IgD-negative memory B cell (primary cell): ENCODE data around the gene NMNAT3. TPM values are rescaled to one million over a fixed set of nuclear protein-coding genes. Genes with fewer than 3 reads are reported as not detected.
"Not testable (repeated sequence)": the region's sequence is repeated elsewhere in the genome, so short reads cannot be mapped to it uniquely, and the experiment has no call there.

Experiments used
- H3K27ac Mint-ChIP-seq, 3 donors: one replicate each; pipeline ENCODE4 v1.8.0; 2020 to 2022; ENCODE audit warnings: mild to moderate bottlenecking in 3 of 3, mixed read lengths in 3 of 3, moderate library complexity in 1 of 3
- H3K27me3 Mint-ChIP-seq: one replicate; pipeline ENCODE4 v1.8.0; 2021; ENCODE audit warnings: mixed read lengths
- H3K36me3 Mint-ChIP-seq: one replicate; pipeline ENCODE4 v1.8.0; 2020; ENCODE audit warnings: mild to moderate bottlenecking, mixed read lengths
- H3K4me1 Mint-ChIP-seq, 3 donors: one replicate each; pipeline ENCODE4 v1.8.0; 2020 to 2022; ENCODE audit warnings: mixed read lengths in 3 of 3, mild to moderate bottlenecking in 1 of 3
- H3K4me3 Mint-ChIP-seq, 4 donors: one replicate each; pipeline ENCODE4 v1.8.0; 2020 to 2022; ENCODE audit warnings: mild to moderate bottlenecking in 4 of 4, mixed read lengths in 4 of 4, moderate library complexity in 3 of 4
- H3K9me3 Mint-ChIP-seq, 3 donors: one replicate each; pipeline ENCODE4 v1.8.0; 2020 to 2021; ENCODE audit warnings: mixed read lengths in 3 of 3, mild to moderate bottlenecking in 1 of 3
- polyA plus RNA-seq: library from polyadenylated mRNA; unstranded; fragments of 300-500 nt; fragmentation: Illumina TruSeq; gene quantifications from one replicate; pipeline ENCODE4 v1.2.3, GENCODE V29; 2021

NMNAT3 gene
- polyA plus RNA-seq, 1 donor from 2014 or later: 0.89 TPM

DNA sequence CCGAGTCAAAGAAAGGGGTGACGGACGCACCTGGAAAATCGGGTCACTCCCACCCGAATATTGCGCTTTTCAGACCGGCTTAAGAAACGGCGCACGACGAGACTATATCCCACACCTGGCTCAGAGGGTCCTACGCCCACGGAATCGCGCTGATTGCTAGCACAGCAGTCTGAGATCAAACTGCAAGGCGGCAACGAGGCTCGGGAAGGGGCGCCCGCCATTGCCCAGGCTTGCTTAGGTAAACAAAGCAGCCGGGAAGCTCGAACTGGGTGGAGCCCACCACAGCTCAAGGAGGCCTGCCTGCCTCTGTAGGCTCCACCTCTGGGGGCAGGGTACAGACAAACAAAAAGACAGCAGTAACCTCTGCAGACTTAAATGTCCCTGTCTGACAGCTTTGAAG lies 86.6 kb downstream of the NMNAT3 start:
- not testable (repeated sequence) for H3K4me1 Mint-ChIP-seq, H3K4me3 Mint-ChIP-seq, H3K27ac Mint-ChIP-seq, H3K36me3 Mint-ChIP-seq, H3K27me3 Mint-ChIP-seq, H3K9me3 Mint-ChIP-seq

DNA sequence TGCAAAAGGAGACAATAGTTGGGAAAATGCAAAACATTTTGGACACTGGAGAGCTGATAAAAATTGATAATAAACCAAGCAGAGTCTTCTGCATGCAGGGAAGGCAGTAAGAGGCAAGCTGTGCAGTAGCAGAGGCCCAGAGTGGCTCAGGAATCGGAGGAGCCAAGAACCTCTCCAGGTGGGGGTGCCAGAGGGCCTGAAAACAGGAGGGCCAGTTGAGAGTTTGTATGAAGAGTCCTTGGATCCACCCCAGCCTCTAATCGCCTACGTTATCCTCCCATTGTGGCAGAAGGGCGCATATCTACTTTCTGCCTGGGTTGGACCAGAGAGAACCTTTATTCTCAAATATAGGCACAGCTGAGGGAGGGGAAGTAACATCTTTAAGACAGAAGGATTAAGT lies 89.3 kb downstream of the NMNAT3 start:
- no peaks in the 10 kb centered on the region for H3K4me1 Mint-ChIP-seq
- H3K9me3 Mint-ChIP-seq: peaks cover 0 to 4% (median 4%) of the 10 kb centered on the region in 3 donors
- H3K27ac Mint-ChIP-seq: no peak overlapping the region
- peaks cover 3% of the 10 kb centered on the region for H3K36me3 Mint-ChIP-seq
- H3K27me3 Mint-ChIP-seq: no peaks in the 10 kb centered on the region
- no peak overlapping the region for H3K4me3 Mint-ChIP-seq

DNA sequence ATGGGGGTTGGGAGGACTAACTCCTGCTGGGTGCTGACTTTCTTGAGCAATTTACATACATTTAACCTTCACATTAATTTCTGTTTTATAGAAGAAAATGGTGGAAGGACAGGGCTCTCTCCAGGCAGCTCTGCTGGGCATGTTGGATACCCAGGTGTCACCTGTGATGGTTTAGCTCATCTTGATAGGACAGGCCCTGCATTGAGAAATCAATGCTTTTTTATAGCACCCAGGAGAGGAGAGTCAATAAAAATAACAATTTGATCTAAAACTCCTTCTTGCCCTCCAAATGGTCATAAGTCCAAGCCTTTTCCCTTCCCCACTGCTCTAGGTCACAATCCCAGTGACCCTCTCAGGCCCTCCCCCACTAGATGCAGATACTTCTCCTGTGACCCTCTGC lies 90.0 kb downstream of the NMNAT3 start:
- no peaks in the 10 kb centered on the region for H3K4me1 Mint-ChIP-seq
- H3K36me3 Mint-ChIP-seq: peaks cover 3% of the 10 kb centered on the region
- no peak overlapping the region for H3K27ac Mint-ChIP-seq
- no peak overlapping the region for H3K4me3 Mint-ChIP-seq
- no peaks in the 10 kb centered on the region for H3K27me3 Mint-ChIP-seq
- H3K9me3 Mint-ChIP-seq: peaks cover 0 to 4% (median 4%) of the 10 kb centered on the region in 3 donors

DNA sequence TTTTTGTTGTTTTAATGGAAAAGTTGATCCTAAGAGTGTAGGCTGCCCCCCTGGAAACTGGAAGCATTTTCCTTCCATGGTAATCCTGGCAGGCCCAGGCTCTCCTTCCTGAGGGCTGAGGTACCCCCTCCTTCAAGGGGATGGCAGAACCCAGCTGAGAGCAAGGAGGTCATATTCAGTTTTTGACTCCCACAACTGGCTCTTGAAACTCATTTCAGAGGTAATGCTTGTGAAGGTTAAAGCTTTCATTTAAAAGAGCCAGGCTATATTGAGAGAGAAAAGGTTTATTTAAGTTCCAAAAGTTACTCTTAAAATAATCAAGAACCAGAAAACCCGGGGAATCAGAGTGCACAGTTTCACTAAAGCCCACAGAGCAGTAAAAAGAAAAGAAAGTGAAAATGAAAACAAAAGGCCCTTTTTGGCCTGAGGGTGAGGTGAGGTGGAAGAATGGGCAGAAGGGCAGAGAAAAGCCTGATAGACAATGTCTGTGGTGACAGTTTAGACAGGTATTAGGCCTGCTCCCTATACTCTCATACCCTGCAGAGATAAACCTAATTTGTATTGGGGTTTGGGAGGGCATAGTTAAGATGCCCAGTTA lies 91.3 kb downstream of the NMNAT3 start:
- Mint-ChIP-seq H3K27ac (no peak overlapping the region), H3K9me3 (peaks cover 0 to 4% (median 0%) of the 10 kb centered on the region in 3 donors), H3K36me3 (peaks cover 3% of the 10 kb centered on the region), H3K4me1 (no peaks in the 10 kb centered on the region), H3K4me3 (no peak overlapping the region), H3K27me3 (no peaks in the 10 kb centered on the region)

DNA sequence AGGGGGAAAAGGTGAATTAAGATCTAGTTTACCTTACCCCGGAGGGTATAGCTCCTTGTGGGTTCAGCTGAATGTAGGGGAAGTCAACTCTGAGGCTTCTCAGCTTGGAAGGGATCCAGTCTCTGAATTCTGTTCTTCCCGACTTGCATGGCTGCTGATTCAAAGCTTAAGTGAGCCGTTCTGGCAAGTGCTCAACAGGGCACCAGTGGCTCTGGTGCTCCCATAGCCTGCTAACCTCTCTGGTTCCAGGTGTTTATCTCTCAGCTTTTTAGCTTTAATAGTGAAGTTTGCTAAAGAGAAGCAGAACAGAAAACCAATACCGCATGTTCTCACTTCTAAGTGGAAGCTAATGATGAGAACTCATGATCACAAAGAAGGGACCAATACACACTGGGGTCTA lies 92.0 kb downstream of the NMNAT3 start:
- peaks cover 3% of the 10 kb centered on the region for H3K36me3 Mint-ChIP-seq
- no peak overlapping the region for H3K4me3 Mint-ChIP-seq
- H3K9me3 Mint-ChIP-seq: peaks cover 0 to 4% (median 0%) of the 10 kb centered on the region in 3 donors
- H3K27ac Mint-ChIP-seq: no peak overlapping the region
- H3K27me3 Mint-ChIP-seq: no peaks in the 10 kb centered on the region
- H3K4me1 Mint-ChIP-seq: no peaks in the 10 kb centered on the region

DNA sequence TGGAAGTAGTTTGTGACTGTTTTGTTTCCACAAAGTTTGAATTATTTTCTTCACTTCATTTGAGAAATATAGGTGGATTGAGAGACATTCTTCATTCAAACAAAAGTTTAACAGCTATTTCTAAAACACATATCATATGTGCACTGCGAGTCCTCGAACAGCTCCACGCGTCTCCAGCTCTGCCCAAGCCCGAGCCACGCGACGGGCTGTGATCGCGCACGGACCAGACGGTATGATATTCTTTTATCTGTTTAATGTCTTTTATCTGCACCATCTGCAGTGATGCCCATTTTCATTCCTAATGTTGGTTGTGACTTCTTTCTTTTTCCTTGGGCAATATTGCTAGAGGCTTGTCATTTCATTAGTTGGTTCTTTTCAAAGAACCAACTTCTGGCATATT lies 94.1 kb downstream of the NMNAT3 start:
- H3K4me1 Mint-ChIP-seq, H3K27ac Mint-ChIP-seq, H3K36me3 Mint-ChIP-seq, H3K27me3 Mint-ChIP-seq, H3K4me3 Mint-ChIP-seq, H3K9me3 Mint-ChIP-seq: not testable (repeated sequence)

DNA sequence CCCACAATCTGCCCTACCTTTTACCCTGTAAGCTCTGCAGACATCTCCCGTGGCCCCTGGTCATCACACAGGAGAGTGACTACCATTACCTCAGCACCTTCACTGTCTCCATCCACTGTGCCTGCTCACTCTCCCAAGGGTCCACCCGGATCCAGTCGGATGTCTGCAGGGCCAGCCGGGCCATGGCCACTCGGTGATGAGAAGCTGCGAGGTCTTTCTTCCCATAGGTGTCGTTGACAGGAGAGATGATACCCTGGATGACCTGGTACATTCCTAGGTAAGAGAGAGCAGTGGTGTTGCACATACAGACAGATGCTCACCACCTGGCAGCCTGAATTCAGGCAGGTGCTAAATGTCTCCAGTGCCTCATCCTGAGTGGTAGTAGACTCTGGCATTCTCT lies 99.0 kb downstream of the NMNAT3 start:
- H3K4me1 Mint-ChIP-seq: no peaks in the 10 kb centered on the region
- H3K9me3 Mint-ChIP-seq: peaks cover 0 to 1% (median 0%) of the 10 kb centered on the region in 3 donors
- peaks cover 2% of the 10 kb centered on the region for H3K36me3 Mint-ChIP-seq
- H3K27ac Mint-ChIP-seq: no peak overlapping the region
- H3K4me3 Mint-ChIP-seq: no peak overlapping the region
- no peaks in the 10 kb centered on the region for H3K27me3 Mint-ChIP-seq

DNA sequence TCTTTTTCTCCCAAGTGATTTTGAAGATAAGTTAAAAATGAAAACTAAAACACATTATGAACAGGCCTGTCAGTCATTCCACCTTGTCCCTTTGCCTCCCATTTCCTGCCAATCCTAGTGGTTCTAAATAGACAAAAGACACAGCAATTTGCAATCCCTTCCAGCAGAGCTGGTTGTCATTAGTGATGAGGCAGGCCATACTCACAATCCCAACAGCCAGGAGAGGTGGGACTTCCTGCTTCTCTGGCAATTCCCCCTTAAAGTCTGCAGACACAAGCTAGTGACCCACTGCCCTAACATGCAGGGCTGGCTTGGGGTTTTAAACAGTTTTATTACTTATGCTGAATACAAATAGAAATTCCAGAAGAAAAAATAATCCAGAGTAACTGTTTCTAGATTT lies 99.9 kb downstream of the NMNAT3 start:
- no peaks in the 10 kb centered on the region for H3K4me1 Mint-ChIP-seq
- H3K36me3 Mint-ChIP-seq: peaks cover 2% of the 10 kb centered on the region
- no peaks in the 10 kb centered on the region for H3K27me3 Mint-ChIP-seq
- H3K27ac Mint-ChIP-seq: no peak overlapping the region
- no peak overlapping the region for H3K4me3 Mint-ChIP-seq
- peaks cover 0 to 1% (median 0%) of the 10 kb centered on the region in 3 donors for H3K9me3 Mint-ChIP-seq

DNA sequence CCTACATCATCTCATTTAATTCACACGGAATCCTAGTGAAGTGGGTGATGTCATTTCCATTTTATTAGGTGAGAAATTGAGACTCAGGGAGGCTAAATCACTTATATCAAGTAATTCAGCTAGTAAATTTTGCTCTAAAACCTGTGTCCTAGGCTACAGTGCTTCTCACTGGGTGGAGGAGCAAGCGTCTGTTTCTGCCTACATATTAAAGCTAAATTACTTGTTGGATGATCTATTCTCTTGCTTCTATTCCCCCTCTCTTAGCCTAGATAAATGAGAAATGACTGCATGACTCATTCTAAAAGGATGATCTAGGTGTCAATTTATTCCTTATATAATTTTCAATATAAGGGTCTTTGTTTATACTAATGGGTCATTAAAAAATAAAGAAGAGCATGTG lies 100.4 kb downstream of the NMNAT3 start:
- Mint-ChIP-seq H3K36me3 (peaks cover 2% of the 10 kb centered on the region), H3K27ac (no peak overlapping the region), H3K4me3 (no peak overlapping the region), H3K27me3 (no peaks in the 10 kb centered on the region), H3K9me3 (peaks cover 0 to 1% (median 0%) of the 10 kb centered on the region in 3 donors), H3K4me1 (no peaks in the 10 kb centered on the region)

DNA sequence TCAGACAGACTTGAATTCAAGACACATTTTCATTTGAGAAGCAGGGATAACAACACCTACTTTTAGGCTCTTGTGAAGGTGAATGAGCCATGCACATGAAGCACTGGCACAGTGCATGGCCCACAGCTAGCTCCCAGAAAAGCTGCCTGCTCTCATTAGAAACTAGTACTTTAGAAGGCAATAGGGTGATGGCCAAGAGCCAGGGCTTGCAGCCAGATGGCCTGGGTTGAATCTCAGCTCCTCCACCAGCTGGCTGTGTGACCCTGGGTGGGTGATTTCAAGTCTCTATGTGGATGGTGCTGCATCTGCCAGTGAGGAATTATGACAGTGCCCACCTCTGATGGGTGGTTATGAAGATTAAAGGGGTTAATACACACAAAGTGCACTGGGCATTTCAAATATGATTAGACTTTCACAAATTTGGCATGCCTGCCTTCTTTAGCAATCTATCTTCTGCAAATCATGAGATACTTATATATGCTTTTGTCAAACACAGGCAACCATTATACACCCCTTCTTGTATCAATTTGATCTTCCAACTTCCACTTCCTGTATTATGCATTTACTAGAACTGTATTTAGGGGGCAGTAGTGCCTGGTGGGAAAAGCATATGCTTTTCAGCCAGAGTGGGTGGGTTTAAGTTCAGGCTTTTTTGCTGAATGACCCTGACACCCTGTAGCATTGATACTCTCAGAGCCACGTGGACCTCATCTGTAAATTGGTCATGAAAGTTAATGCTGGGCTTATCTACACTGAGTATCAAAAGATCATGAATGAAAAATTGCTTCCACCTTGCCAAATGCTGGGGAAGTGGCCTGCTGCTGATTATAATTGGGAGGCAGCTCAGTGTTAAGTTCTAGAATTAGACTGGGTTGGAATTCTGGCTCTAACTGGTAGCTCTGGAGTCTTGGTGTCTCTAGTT lies 103.5 kb downstream of the NMNAT3 start:
- Mint-ChIP-seq H3K36me3 (peaks cover under 1% of the 10 kb centered on the region), H3K27me3 (no peaks in the 10 kb centered on the region), H3K4me1 (no peaks in the 10 kb centered on the region), H3K4me3 (no peak overlapping the region), H3K9me3 (peaks cover 0 to 2% (median 1%) of the 10 kb centered on the region in 3 donors), H3K27ac (no peak overlapping the region)

DNA sequence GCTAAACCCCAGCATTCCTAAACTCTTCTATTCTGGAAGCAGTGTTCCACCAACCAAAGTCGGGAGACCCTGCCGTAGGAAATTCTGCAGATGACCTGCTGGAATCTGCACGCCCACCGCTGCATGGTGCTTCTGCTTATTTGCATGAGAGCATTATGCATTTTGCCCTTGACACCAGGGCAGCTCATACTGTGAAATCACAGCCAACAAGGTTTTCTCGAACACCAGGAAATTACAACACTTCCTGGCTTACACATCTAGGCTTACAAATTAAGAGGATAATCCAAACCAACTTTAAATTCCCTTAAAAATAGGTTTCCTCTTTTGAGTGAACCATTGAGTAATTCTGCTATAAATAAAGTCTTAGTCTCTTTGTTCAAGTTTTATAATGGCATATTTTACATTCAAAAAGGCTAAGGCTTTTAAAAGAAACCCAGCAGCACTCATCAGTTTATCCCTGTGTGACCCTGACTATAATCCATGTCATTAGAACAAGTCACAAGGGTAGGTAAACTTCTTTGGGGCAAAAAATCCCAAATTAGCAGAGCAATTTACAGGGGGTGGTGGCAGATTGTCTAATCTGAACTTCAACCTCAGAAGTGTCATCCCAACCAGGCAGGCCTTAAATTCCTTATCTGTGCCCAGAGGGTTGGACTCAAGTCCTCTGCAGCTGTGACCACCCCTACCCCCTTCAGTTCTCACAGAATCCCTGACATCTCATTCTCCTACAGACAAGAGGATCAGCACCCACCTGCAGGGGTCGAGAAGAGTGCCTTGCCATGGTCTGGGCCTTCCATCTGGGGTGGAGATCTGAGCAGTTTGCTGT lies 104.7 kb downstream of the NMNAT3 start:
- H3K27me3 Mint-ChIP-seq: no peaks in the 10 kb centered on the region
- H3K9me3 Mint-ChIP-seq: peaks cover 0 to 2% (median 1%) of the 10 kb centered on the region in 3 donors
- no peak overlapping the region for H3K4me3 Mint-ChIP-seq
- no peaks in the 10 kb centered on the region for H3K4me1 Mint-ChIP-seq
- H3K36me3 Mint-ChIP-seq: no peaks in the 10 kb centered on the region
- no peak overlapping the region for H3K27ac Mint-ChIP-seq

DNA sequence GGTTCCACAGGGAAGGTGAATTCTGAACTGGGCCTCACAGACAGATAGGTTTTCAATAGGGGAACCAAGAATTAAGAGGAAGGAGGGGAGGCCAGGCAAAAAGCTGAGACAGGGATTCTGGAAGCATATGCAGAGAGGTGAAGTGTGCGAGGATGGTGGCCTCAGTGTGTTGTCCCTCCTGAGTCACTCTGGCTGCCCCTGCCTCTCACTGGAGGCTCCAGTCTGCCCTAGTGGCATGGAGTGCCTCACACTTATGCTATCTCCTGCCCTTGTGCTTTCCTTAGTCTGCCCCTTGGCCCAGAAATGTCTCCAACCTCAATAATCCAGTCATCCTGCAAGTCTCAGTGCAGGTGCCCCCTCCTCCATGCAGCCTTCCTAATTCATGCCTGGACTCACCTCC lies 106.1 kb downstream of the NMNAT3 start:
- Mint-ChIP-seq H3K4me1 (no peaks in the 10 kb centered on the region), H3K27ac (no peak overlapping the region), H3K9me3 (peaks cover 0 to 2% (median 0%) of the 10 kb centered on the region in 3 donors), H3K27me3 (no peaks in the 10 kb centered on the region), H3K4me3 (peak overlapping the region in 1 of 4 donors; percentile 1), H3K36me3 (no peaks in the 10 kb centered on the region)

DNA sequence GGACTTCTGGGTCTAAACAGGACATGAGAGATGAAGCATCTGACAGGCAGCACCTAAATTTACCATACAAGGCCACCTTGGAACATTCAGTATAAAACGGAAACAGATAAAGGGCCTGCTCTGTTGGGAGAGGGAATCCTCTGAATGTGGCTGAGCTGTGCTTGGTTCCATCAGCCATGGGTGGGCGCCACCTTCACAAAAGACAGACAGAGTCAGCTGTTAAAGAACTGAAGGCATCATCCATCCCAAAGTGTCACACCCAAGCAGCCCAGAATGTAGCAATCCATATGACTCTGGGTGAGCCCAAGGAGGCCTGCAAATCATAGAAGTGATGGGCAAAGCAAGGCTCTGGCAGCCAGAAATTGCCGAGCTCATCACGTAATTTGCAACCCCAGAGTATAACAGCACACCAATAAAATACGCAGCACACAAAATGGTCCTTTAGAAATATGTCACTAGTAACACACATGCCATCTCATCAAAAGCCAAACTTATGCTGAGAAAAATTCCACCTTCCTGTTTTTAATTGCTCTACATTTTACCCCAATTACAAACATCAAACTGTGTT lies 113.4 kb downstream of the NMNAT3 start:
- H3K4me1 Mint-ChIP-seq: no peaks in the 10 kb centered on the region
- no peak overlapping the region for H3K27ac Mint-ChIP-seq
- no peaks in the 10 kb centered on the region for H3K27me3 Mint-ChIP-seq
- no peaks in the 10 kb centered on the region for H3K36me3 Mint-ChIP-seq
- H3K9me3 Mint-ChIP-seq: no peaks in the 10 kb centered on the region
- H3K4me3 Mint-ChIP-seq: no peak overlapping the region

DNA sequence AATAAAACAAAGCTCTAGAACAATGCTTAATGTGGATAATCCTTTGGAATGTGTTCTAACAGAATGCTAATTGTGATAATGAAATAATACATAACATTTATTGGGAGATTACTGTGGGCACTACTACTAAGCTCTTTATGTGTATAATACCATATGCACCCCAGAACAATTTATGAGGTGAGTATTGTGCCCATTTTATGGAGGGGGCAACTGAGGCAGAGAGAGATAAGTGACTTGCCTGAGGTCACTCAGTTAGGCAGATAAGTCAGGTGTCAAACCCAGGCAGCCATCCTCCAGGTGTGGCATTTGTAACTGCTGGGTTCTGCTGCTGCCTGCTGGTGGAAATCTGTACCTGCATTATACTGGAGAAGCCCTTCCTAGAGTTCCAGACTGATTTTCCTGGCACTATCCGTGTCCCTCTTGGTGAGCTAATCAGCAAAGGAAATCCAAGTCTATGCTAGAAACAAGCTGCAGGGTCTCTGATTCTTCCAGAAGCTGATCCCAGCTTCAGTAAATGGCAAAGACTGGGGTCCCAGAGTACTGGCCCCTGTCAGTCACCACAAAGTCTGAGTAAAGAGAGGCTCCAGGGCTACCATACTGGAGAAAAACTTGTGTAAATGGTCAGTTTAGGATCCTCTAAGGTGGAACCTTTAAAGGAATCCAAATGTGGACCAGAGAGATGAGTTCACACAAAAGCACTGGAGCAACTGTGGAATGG lies 115.7 kb downstream of the NMNAT3 start:
- Mint-ChIP-seq H3K9me3 (no peaks in the 10 kb centered on the region), H3K4me3 (peak overlapping the region in 1 of 4 donors; percentile 36), H3K36me3 (no peaks in the 10 kb centered on the region)

More for the DNA sequence above, 115.7 kb downstream of the NMNAT3 start:
- Mint-ChIP-seq H3K4me1 (no peaks in the 10 kb centered on the region), H3K27me3 (no peaks in the 10 kb centered on the region), H3K27ac (no peak overlapping the region)
